ENCODE results near the gene MAJIN.

MAJIN gene

DNA sequence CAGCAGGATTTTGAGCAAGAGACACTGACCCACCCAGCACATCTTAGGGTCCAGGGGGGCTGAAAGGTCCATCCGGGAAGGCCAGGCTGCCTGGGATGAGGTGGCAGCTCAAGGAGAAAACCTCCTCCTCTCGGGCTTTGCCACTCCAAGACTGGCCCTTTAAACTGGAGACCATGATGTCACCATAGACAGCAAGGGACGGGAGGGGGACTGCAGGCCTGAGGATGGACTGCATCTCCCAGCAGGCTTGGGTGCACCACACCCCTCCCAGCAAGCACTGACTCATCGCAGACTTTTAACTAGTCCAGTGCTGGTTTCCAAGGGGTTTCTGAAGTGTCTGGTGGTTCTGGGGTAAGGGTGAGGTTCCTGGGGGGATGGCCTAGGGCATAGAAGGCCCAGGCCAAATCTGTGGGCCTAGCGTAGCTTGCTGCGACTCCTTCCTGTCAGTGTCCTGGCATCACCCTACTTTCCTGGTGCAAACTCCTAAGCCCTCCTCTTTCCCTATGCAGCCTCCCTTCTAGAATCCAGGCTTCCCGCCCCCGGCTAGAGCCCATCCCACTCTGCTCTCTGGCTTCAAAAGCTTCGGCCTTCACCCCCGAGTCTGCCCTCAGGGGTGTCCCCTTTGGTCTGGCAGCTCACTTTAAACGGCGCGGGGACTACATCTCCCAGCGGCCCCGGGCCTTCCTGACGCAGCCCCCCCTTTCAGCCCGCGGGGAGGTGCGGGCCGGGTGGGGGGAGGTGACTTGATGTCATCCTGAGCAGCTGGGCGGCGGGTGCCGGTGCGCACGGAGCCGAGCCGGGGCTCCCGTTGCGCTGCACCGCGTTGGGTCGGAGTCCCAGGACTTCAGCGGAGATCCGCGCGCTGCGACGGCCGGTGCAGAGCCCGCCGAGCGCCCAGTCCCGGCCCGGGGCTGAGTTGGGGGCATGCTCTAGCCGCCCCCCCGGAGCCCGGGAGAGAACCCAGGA is 47.7 kb downstream of the MAJIN start, which contains the start of gene PPP2R5B:
Gene PPP2R5B (plus strand): TSS at position 746 of the 966 bp plus-strand sequence. CDS start 1,046 bp downstream, outside the sequence.
- H3K27me3 ChIP-seq = no peaks in the 10 kb centered on the region
- H3K4me1 ChIP-seq = peaks cover 0 to 24% (median 21%) of the 10 kb centered on the region in 4 donors
- DNase-seq = peak; percentile 96 to 97
- no peaks in the 10 kb centered on the region for H3K9me3 ChIP-seq
- TF ChIP-seq CTCF (IDR thresholded peaks at IDR 0.05) = no peak
- intact Hi-C loops (cut with DNase I; ENCODE audit: low total_unique reads) = loop anchor here (10.0 kb wide), 1 partner anchor 191 kb away; the partner anchor contains the start of genes TM7SF2 and ZNHIT2
- H3K27ac ChIP-seq = peak within 1 kb of the TSS; percentile 93
- H3K4me3 ChIP-seq = peak within 1 kb of the TSS; percentile 84 to 97
- H3K36me3 ChIP-seq = peaks cover 3 to 25% (median 24%) of the 10 kb centered on the region in 3 donors

DNA sequence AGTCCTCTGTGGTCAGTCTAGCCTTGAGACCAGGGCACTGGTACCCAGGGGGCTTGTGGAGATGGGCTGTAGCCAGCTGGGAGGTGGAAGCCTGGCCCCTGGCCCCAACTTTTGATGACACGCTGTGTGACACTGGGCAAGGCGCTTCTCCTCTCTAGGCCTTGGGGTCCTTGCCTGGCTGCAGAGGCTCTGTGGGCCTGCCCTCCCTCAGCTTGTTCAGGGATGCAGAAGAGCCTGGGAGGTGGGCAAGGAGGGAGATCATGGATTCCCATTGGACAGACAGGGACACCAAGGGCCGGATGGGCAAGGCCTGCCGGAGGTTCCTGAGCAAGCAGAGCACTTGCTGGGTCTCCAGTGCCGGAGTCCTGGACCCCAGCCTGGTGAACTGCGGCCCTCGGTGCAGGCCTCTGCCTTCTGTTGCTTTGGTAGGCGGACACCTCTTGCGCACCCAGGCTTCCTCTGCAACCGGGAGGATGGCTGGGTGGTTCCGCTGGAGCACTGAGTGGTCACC is 48.7 kb downstream of the MAJIN start:
- TF ChIP-seq CTCF (IDR thresholded peaks at IDR 0.05) = no peak
- H3K4me3 ChIP-seq = peak overlapping the region in 1 of 2 donors; percentile 97
- no peaks in the 10 kb centered on the region for H3K27me3 ChIP-seq
- intact Hi-C loops (cut with DNase I; ENCODE audit: low total_unique reads) = loop anchor here (10.0 kb wide), 1 partner anchor 192 kb away; the partner anchor contains the start of genes TM7SF2 and ZNHIT2
- H3K36me3 ChIP-seq = peaks cover 0 to 18% (median 15%) of the 10 kb centered on the region in 3 donors
- H3K27ac ChIP-seq = peak overlapping the region; percentile 93
- DNase-seq = no peak
- H3K4me1 ChIP-seq = peaks cover 0 to 31% (median 24%) of the 10 kb centered on the region in 4 donors
- no peaks in the 10 kb centered on the region for H3K9me3 ChIP-seq

DNA sequence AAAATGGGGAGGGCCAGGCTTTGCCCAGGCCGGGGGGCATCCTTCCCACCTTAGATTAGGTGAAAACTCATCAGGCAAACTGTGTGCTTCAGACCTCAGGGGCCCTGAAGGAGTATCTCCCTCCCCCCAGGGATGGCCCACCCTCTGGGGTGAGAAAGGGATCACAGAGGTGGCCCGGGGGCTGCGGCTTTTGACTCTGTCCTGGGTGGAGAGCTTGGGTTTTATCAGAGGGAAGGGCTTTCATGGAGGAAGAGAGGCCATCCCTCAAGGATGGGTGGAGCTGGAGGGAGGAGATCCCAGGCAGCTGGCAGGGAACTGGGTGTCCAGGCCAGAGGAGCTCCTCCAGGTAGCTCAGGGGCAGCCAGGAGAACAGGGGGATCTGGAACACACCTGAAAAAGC is 50.5 kb downstream of the MAJIN start:
- intact Hi-C loops (cut with DNase I; ENCODE audit: low total_unique reads) = loop anchor here (10.0 kb wide), 1 partner anchor 193 kb away; the partner anchor contains the start of genes TM7SF2 and ZNHIT2
- TF ChIP-seq CTCF (IDR thresholded peaks at IDR 0.05) = no peak
- H3K27ac ChIP-seq = no peak overlapping the region
- H3K36me3 ChIP-seq = peaks cover 0 to 1% (median 0%) of the 10 kb centered on the region in 3 donors
- H3K9me3 ChIP-seq = no peaks in the 10 kb centered on the region
- peaks cover 0 to 36% (median 27%) of the 10 kb centered on the region in 4 donors for H3K4me1 ChIP-seq
- no peak for DNase-seq
- H3K27me3 ChIP-seq = no peaks in the 10 kb centered on the region
- no peak overlapping the region for H3K4me3 ChIP-seq

- Histone ChIP-seq H3K4me1 (peaks cover 0 to 36% (median 26%) of the 10 kb centered on the region in 4 donors), H3K9me3 (no peaks in the 10 kb centered on the region), H3K4me3 (no peak overlapping the region), H3K27ac (no peak overlapping the region), H3K27me3 (no peaks in the 10 kb centered on the region), H3K36me3 (no peaks in the 10 kb centered on the region)
- TF ChIP-seq CTCF (IDR thresholded peaks at IDR 0.05) = no peak
- no peak for DNase-seq
- intact Hi-C loops (cut with DNase I; ENCODE audit: low total_unique reads) = loop anchor here (10.0 kb wide), 1 partner anchor 195 kb away; the partner anchor contains the start of genes TM7SF2 and ZNHIT2
Observed at GRCh38 chr11:64920124-64920523, 51.8 kb downstream of the MAJIN start.

DNA sequence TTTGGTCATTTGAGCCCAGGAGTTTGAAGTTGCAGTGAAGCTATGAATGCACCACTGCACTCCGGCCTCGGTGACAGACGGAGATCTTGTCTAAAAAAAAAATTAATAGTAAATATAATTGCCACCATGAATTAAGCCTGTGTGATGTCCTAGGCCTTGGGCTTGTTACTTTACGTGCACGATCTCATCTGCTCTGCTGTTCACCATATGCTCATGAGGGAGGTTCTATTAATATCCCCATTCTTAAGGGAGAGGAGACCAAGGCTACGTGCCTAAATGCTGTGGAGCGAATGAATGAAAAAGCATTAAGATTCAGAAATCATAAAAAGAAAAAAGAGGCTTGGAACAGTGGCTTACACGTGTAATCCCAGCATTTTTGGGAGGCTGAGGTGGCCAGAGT is 52.3 kb downstream of the MAJIN start:
- intact Hi-C loops (cut with DNase I; ENCODE audit: low total_unique reads) = loop anchor here (10.0 kb wide), 1 partner anchor 195 kb away; the partner anchor contains the start of genes TM7SF2 and ZNHIT2
- H3K27me3 ChIP-seq = no peaks in the 10 kb centered on the region
- TF ChIP-seq CTCF (IDR thresholded peaks at IDR 0.05) = no peak
- H3K36me3 ChIP-seq = peaks cover 0 to under 1% (median 0%) of the 10 kb centered on the region in 3 donors
- H3K4me1 ChIP-seq = peaks cover 0 to 36% (median 25%) of the 10 kb centered on the region in 4 donors
- H3K9me3 ChIP-seq = no peaks in the 10 kb centered on the region
- no peak overlapping the region for H3K27ac ChIP-seq
- no peak overlapping the region for H3K4me3 ChIP-seq
- DNase-seq = no peak

All from tibial artery (tissue), 4 donors.